Thoracic aorta (tissue), 2 donors: Measurements from ENCODE around the gene AGPAT3. TPM values are rescaled to one million over a fixed set of nuclear protein-coding genes. Genes with fewer than 3 reads are reported as not detected.

Experiments
- ATAC-seq: fragments of 150-250 bp; one replicate; pipeline ENCODE4 v1.8.0; 2017; ENCODE audit warnings: low read depth; ENCODE audit not compliant: insufficient number of reproducible peaks, low FRiP score
- DNase-seq: peaks from one replicate; pipeline ENCODE4 v3.0.0-alpha.2; 2020; ENCODE audit warnings: low spot score
- H3K27ac ChIP-seq, 2 donors: fragments of 200-600 bp; sonication (generic); 1 replicate in 1 of 2; 2 replicates in 1 of 2; pipeline ENCODE4 v1.5.1; 2016; ENCODE audit warnings: mild to moderate bottlenecking in 2 of 2, moderate library complexity in 2 of 2
- H3K27me3 ChIP-seq: fragments of 200-600 bp; sonication (generic); replicated peaks from 2 replicates; pipeline ENCODE4 v1.6.0; 2016; ENCODE audit warnings: mild to moderate bottlenecking; ENCODE audit not compliant: insufficient read depth
- H3K36me3 ChIP-seq: fragments of 200-600 bp; sonication (generic); one replicate; pipeline ENCODE4 v1.5.1; 2016
- H3K4me1 ChIP-seq, 2 donors: fragments of 200-600 bp; sonication (generic); 1 replicate in 1 of 2; 2 replicates in 1 of 2; pipeline versions ENCODE4 v1.5.1 to v1.6.0; 2016; ENCODE audit warnings: low read depth in 2 of 2, mild to moderate bottlenecking in 1 of 2; ENCODE audit not compliant: control insufficient read depth in 1 of 2
- H3K4me3 ChIP-seq: fragments of 200-600 bp; sonication (generic); 2 replicates; pipeline ENCODE4 v1.5.1; 2016; ENCODE audit warnings: mild to moderate bottlenecking
- H3K9me3 ChIP-seq: fragments of 200-600 bp; sonication (generic); 2 replicates; pipeline ENCODE4 v1.5.1; 2016
- CTCF ChIP-seq: fragments of 200-600 bp; sonication (generic); IDR thresholded peaks from one replicate; pipeline ENCODE4 v1.5.1; 2019; ENCODE audit warnings: antibody characterized with exemption
- total RNA-seq, 2 donors: library from RNA; depleted of rRNA; stranded (reverse); fragments of >200 nt; gene quantifications; one replicate each; pipeline versions ENCODE4 v1.1.0 to v1.2.3, GENCODE V29; 2016

The AGPAT3 gene
- total RNA-seq, 2 donors from 2014 or later = 32.8 to 37.9 TPM

GRCh38 chr21:43829575-43830119 is 35.4 kb upstream of the AGPAT3 start:
- ATAC-seq (no peak), DNase-seq (no peak)
- Histone ChIP-seq H3K4me1 (no peaks in the 10 kb centered on the region), H3K4me3 (no peak overlapping the region), H3K9me3 (no peaks in the 10 kb centered on the region), H3K27me3 (no peaks in the 10 kb centered on the region), H3K36me3 (no peaks in the 10 kb centered on the region), H3K27ac (no peak overlapping the region)
- TF ChIP-seq CTCF = no peak

- Histone ChIP-seq H3K9me3 (no peaks in the 10 kb centered on the region), H3K27me3 (no peaks in the 10 kb centered on the region), H3K27ac (no peak overlapping the region), H3K36me3 (no peaks in the 10 kb centered on the region), H3K4me1 (no peaks in the 10 kb centered on the region), H3K4me3 (no peak overlapping the region)
- ATAC-seq = no peak
- DNase-seq = no peak
- TF ChIP-seq CTCF = no peak
Observed at GRCh38 chr21:43832158-43832550, 32.9 kb upstream of the AGPAT3 start.

- no peaks in the 10 kb centered on the region for H3K9me3 ChIP-seq
- no peak overlapping the region for H3K27ac ChIP-seq
- ATAC-seq (no peak), DNase-seq (no peak)
- no peak for TF ChIP-seq CTCF
- H3K4me1 ChIP-seq = no peaks in the 10 kb centered on the region
- H3K27me3 ChIP-seq = no peaks in the 10 kb centered on the region
- no peak overlapping the region for H3K4me3 ChIP-seq
- H3K36me3 ChIP-seq = no peaks in the 10 kb centered on the region
Observed at GRCh38 chr21:43832648-43833047, 32.4 kb upstream of the AGPAT3 start.

DNA sequence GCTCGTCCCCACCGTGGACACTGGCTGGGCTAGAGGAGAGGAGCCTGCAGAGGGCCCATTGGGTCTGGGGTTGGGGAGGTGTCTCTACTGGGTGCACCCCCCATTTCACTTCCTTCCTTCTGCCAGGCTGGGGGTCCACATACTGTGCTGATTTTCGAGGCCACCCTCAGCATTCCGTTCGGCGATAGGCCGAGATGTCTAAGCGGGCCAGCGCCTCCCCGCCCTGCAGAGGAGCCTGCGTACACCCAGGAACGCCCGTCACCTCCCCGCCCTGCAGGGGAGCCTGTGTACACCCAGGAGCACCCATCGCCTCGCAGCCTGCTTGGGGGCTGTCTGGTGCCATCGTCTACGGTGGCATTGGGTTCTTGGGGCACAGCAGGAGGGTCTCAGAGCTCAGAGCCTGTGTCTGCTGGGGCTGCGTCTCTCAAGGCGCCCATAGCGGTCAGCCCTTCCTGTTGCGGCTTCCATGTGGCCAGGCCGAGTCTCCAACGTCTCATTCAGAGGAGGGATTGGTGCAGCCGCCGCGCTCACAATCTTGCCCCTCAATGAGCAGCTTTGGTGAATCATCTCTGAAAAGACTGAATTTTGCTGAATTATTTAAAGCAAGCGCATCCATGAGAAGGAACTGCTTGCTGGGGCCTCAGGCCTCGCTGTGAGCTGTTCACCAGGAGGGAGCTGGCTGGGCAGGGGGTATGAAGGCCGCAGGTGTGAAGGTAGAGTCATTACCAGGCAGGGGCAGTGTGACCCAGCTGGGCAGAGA is 30.7 kb upstream of the AGPAT3 start:
- no peak for ATAC-seq
- no peak overlapping the region for H3K27ac ChIP-seq
- H3K4me1 ChIP-seq = no peaks in the 10 kb centered on the region
- no peak overlapping the region for H3K4me3 ChIP-seq
- no peak for TF ChIP-seq CTCF
- no peak for DNase-seq
- H3K27me3 ChIP-seq = no peaks in the 10 kb centered on the region
- H3K36me3 ChIP-seq = no peaks in the 10 kb centered on the region
- no peaks in the 10 kb centered on the region for H3K9me3 ChIP-seq

- Histone ChIP-seq H3K4me3 (no peak overlapping the region), H3K36me3 (no peaks in the 10 kb centered on the region), H3K4me1 (no peaks in the 10 kb centered on the region), H3K27me3 (no peaks in the 10 kb centered on the region), H3K27ac (no peak overlapping the region), H3K9me3 (no peaks in the 10 kb centered on the region)
- ATAC-seq = no peak
- TF ChIP-seq CTCF = no peak
- no peak for DNase-seq
Observed at GRCh38 chr21:43835050-43835449, 30.0 kb upstream of the AGPAT3 start.
